Activated CD4-positive, alpha-beta T cell treated with anti-CD3 and anti-CD28 coated beads, Interleukin-2, amount 50 U/mL, for 1 hour (primary cell): Measurements from ENCODE around the gene ZNF777.

Experiments
- DNase-seq: peaks from one replicate; pipeline ENCODE4 v3.0.0-alpha.2; 2020

The ZNF777 gene

GRCh38 chr7:149475121-149476045, 14.5 kb upstream of the ZNF777 start:
- DNase-seq, result no peak

GRCh38 chr7:149474309-149475120, 13.7 kb upstream of the ZNF777 start:
- no peak for DNase-seq

GRCh38 chr7:149473251-149473650, 12.4 kb upstream of the ZNF777 start:
- DNase-seq, result no peak

GRCh38 chr7:149471289-149471953, 10.6 kb upstream of the ZNF777 start:
- no peak for DNase-seq

GRCh38 chr7:149469806-149470205, 8.9 kb upstream of the ZNF777 start:
- DNase-seq, result no peak

- DNase-seq, result no peak
These were observed 7.3 kb upstream of the ZNF777 start for GRCh38 chr7:149468208-149468607.

GRCh38 chr7:149467321-149467859, 6.5 kb upstream of the ZNF777 start:
- no peak for DNase-seq

- no peak for DNase-seq
These were observed 5.5 kb upstream of the ZNF777 start for GRCh38 chr7:149466364-149466763.

- no peak for DNase-seq
These were observed 2.8 kb upstream of the ZNF777 start for GRCh38 chr7:149463500-149464161.

GRCh38 chr7:149462101-149462520, 1.2 kb upstream of the ZNF777 start:
- DNase-seq, result no peak

GRCh38 chr7:149459540-149460452, 1.1 kb downstream of the ZNF777 start:
- DNase-seq, result no peak

- DNase-seq, result no peak
These were observed 1.7 kb downstream of the ZNF777 start for GRCh38 chr7:149459201-149459539.

- no peak for DNase-seq
These were observed 2.6 kb downstream of the ZNF777 start for GRCh38 chr7:149458235-149458634.

- DNase-seq, result no peak
These were observed 3.1 kb downstream of the ZNF777 start for GRCh38 chr7:149457766-149458165.

GRCh38 chr7:149456506-149457421, 4.1 kb downstream of the ZNF777 start:
- no peak for DNase-seq

GRCh38 chr7:149455175-149455950, 5.5 kb downstream of the ZNF777 start:
- no peak for DNase-seq

- no peak for DNase-seq
These were observed 6.1 kb downstream of the ZNF777 start for GRCh38 chr7:149454750-149455149.

- no peak for DNase-seq
These were observed 6.9 kb downstream of the ZNF777 start for GRCh38 chr7:149454006-149454405.

GRCh38 chr7:149450821-149451220, 10.0 kb downstream of the ZNF777 start:
- DNase-seq, result no peak

GRCh38 chr7:149449897-149450296, 11.0 kb downstream of the ZNF777 start:
- DNase-seq, result no peak
